ENCODE results near the gene HSPB6. TPM values are rescaled to one million over a fixed set of nuclear protein-coding genes. Genes with fewer than 3 reads are reported as not detected.

The HSPB6 gene
- total RNA-seq, 1 donor from 2014 or later, result 0.37 TPM

GRCh38 chr19:35779033-35779432, 22.2 kb upstream of the HSPB6 start:
- Mint-ChIP-seq H3K27me3 (ENCODE audit: low read depth) (peaks cover 9% of the 10 kb centered on the region), H3K4me1 (peaks cover 41% of the 10 kb centered on the region), H3K4me3 (no peak overlapping the region), H3K36me3 (ENCODE audit: low read depth) (peaks cover 3% of the 10 kb centered on the region), H3K9me3 (no peaks in the 10 kb centered on the region), H3K27ac (ENCODE audit: unreplicated experiment) (no peak overlapping the region)
- DNase-seq (ENCODE audit: low read depth, low spot score), result no peak
- no peak for TF ChIP-seq CTCF (conservative IDR thresholded peaks at IDR 0.05)

- DNase-seq (ENCODE audit: low read depth, low spot score), result no peak
- Mint-ChIP-seq H3K27me3 (ENCODE audit: low read depth) (peaks cover 9% of the 10 kb centered on the region), H3K9me3 (no peaks in the 10 kb centered on the region), H3K4me1 (peaks cover 36% of the 10 kb centered on the region), H3K36me3 (ENCODE audit: low read depth) (no peaks in the 10 kb centered on the region), H3K4me3 (peak overlapping the region; percentile 87), H3K27ac (ENCODE audit: unreplicated experiment) (no peak overlapping the region)
- no peak for TF ChIP-seq CTCF (conservative IDR thresholded peaks at IDR 0.05)
Measured at GRCh38 chr19:35777961-35778360, 21.1 kb upstream of the HSPB6 start.

GRCh38 chr19:35777086-35777841, 20.4 kb upstream of the HSPB6 start:
- peak overlapping the region; percentile 23 for H3K27ac Mint-ChIP-seq (ENCODE audit: unreplicated experiment)

GRCh38 chr19:35776102-35776788, 19.4 kb upstream of the HSPB6 start:
- H3K9me3 Mint-ChIP-seq, result no peaks in the 10 kb centered on the region
- peak overlapping the region; percentile 87 for H3K4me3 Mint-ChIP-seq
- peak overlapping the region; percentile 78 for H3K27ac Mint-ChIP-seq (ENCODE audit: unreplicated experiment)
- H3K36me3 Mint-ChIP-seq (ENCODE audit: low read depth), result no peaks in the 10 kb centered on the region
- no peak for TF ChIP-seq CTCF (conservative IDR thresholded peaks at IDR 0.05)
- peaks cover 34% of the 10 kb centered on the region for H3K4me1 Mint-ChIP-seq
- peaks cover 9% of the 10 kb centered on the region for H3K27me3 Mint-ChIP-seq (ENCODE audit: low read depth)
- DNase-seq (ENCODE audit: low read depth, low spot score), result peak; percentile 31

More at GRCh38 chr19:35777086-35777841, 20.4 kb upstream of the HSPB6 start:
- Mint-ChIP-seq H3K4me1 (peaks cover 34% of the 10 kb centered on the region), H3K4me3 (peak overlapping the region; percentile 87), H3K36me3 (ENCODE audit: low read depth) (no peaks in the 10 kb centered on the region), H3K9me3 (no peaks in the 10 kb centered on the region), H3K27me3 (ENCODE audit: low read depth) (peaks cover 9% of the 10 kb centered on the region)
- TF ChIP-seq CTCF (conservative IDR thresholded peaks at IDR 0.05), result no peak
- DNase-seq (ENCODE audit: low read depth, low spot score), result peak; percentile 44

GRCh38 chr19:35775298-35776101, 18.7 kb upstream of the HSPB6 start, which contains the start of gene ARHGAP33:
Gene ARHGAP33, plus strand, starts transcription at chr19:35775564. Its CDS starts 95 bp downstream, at chr19:35775659.
- H3K9me3 Mint-ChIP-seq, result no peaks in the 10 kb centered on the region
- no peak for TF ChIP-seq CTCF (conservative IDR thresholded peaks at IDR 0.05)
- H3K27ac Mint-ChIP-seq (ENCODE audit: unreplicated experiment), result peak within 1 kb of the TSS; percentile 78
- H3K27me3 Mint-ChIP-seq (ENCODE audit: low read depth), result peaks cover 9% of the 10 kb centered on the region
- peak; percentile 100 for DNase-seq (ENCODE audit: low read depth, low spot score)
- peak within 1 kb of the TSS; percentile 91 for H3K4me3 Mint-ChIP-seq
- H3K4me1 Mint-ChIP-seq, result peaks cover 34% of the 10 kb centered on the region
- H3K36me3 Mint-ChIP-seq (ENCODE audit: low read depth), result no peaks in the 10 kb centered on the region
